Activated effector memory CD4-positive, alpha-beta T cell treated with Interleukin-2 at 50 U/mL for 16 hours (primary cell): ENCODE measurements around the gene GPR42.
A peak's percentile ranks its signal among the peaks of the same experiment; 100 is the strongest.
"Not testable (repeated sequence)": the region's sequence is repeated elsewhere in the genome, so short reads cannot be mapped to it uniquely, and the experiment has no call there.

ENCODE experiments used
- DNase-seq: peaks from one replicate; pipeline ENCODE4 v3.0.0-alpha.2; 2020

The GPR42 gene

DNA sequence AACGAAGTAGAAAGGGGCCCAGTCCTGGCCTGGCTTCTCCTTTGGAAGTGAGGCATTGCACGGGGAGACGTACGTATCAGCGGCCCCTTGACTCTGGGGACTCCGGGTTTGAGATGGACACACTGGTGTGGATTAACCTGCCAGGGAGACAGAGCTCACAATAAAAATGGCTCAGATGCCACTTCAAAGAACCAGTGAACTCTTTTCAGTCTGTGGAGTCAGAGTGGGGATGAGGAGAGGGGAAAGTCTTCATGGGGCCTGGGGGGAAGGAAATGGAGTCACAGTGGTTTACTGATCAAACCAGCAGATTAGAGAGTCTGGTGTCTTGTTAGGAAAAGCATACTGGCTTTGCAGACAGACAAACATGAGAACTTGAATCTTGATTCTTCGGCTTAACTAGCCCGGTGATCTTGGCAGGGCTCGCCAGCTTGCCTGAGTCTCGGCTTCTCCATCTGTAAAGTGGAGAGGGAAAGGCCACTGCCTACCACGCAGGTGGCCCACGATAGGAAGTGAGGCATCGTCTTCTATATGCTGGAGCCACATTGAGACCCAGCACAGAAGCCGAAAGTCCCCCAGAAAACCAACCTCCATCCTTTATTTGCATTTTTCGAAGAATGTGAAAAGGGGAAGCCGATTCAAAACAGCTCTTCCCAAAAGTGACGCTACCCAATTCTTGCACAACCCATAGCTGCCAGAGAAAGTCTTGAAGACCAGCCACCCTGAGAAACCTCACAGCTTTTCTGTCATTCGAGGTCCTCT is 23.5 kb upstream of the GPR42 start, which contains the start of gene FFAR1:
Gene FFAR1 (plus strand): TSS at position 732 of the 759 bp plus-strand sequence. CDS start 3,650 bp downstream, outside the sequence.
- no peak for DNase-seq

DNA sequence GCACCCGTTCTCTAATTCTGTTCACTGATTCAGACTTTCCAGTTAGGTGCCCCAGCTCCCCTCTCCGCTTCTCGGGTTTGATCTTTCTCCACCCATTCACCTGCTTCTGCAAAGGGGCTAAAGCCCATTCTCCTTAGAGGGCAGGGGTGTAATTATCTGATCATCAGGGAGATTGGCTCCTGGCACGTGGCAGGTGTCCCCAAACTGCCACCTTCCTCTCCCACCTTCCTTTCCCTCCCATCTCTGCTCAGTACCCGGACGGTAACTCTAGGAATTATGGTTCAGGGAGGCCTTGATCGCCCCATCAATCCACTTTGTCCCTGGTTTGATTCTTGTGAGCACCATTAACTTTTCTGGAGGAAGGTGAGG is 23.0 kb upstream of the GPR42 start:
- no peak for DNase-seq

DNA sequence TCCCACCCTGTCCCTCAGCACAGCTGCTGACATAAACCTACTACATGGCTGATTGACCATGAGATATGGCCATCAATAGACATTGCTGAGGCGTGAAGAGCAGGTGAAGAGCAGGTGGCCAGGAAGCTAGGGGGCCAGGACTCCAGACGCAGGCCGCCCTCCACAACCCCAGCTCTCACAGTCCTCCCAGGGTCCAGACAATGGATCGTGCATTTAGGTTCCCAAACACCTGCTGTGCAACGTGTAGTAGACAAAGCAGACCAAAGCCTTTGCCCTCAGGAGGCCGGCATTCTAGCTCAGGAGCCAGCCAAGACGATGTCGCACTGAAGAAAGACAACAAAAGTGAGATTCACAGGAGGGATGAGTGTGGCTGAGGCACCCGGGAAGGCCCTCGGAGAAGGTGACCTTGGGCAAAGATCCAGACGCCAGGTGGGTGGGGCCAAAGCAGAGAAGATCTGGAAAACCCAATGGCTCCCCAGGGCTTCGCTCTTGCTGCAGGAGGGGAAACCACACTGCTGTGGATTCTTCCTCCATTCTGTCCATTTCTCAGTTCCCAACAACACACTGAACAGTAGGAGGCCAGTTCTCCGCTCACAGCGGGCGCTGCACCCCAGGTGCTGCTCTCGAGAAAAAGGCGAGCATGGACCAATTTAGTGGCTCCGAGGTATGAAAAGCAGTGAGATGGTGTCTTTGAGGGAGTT is 21.8 kb upstream of the GPR42 start:
- no peak for DNase-seq

DNA sequence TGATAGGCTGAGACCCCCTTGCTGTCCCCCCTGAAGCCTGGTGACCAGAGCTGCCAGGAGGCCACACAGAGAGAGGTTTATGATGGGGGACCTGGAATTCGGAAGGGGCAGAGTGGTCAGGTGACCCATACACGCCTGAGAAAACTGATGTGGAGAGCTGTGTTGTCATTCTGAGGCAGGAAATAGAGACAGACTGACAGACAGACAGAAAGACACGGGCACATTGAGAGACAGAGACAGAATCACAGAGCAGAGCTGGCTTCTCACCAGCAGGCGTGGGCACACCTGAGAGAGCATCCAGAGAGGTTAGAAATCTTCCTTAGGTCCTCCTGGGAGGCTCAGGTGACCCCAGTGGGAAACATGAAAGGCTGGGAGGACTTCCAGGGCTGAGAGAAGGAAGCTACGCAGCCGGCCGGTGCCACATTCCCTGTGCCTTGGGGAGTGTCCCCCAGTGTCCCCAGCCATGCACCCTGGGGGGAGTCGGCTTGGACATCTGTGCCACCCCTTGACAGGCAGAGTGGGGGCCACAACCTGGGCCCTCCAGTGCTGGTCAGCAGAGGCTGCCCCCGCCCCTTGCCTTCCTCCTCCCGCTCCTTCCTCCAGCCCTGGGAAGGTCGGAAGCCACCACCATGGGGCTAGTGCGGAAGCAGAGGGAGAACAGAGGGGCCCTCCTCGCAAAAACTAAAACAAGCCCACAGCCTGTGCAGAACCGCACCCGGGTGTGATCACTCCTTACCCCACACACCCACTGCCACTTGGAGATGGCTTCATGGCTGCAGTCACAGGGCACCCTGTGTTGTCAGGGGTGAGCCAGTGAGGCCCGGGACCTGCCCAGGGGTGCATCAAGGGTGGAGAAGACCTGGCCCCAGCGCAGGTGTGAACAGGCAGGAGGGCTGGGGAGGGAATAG is 21.0 kb upstream of the GPR42 start:
- DNase-seq: no peak

DNA sequence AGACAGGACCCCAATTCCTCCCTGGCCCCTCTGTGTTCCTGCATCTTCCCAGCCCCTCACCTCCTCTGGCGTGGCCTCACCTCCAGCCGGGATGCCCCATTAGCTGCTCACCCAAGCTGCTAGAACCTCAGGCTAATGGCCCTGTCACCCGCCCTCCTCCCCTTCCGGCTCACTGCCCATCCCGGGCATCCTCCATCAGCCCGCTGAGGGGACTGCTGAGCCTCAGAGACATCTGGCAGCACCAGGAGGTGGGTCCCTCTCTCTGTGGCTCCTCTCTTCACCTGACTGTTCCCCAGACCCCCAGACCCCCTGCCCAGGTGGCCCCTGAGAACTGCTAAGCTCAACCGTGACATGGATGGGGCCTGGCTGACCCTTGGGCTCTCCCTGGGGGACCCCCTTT is 20.3 kb upstream of the GPR42 start:
- no peak for DNase-seq

DNA sequence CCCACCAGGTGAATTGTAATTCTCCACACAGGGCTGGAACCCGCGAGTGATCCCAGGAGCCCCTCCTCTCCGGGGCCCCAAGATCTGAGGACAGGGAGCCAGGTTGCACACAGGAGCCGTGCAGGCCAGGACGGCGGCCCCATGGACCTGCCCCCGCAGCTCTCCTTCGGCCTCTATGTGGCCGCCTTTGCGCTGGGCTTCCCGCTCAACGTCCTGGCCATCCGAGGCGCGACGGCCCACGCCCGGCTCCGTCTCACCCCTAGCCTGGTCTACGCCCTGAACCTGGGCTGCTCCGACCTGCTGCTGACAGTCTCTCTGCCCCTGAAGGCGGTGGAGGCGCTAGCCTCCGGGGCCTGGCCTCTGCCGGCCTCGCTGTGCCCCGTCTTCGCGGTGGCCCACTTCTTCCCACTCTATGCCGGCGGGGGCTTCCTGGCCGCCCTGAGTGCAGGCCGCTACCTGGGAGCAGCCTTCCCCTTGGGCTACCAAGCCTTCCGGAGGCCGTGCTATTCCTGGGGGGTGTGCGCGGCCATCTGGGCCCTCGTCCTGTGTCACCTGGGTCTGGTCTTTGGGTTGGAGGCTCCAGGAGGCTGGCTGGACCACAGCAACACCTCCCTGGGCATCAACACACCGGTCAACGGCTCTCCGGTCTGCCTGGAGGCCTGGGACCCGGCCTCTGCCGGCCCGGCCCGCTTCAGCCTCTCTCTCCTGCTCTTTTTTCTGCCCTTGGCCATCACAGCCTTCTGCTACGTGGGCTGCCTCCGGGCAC is 19.3 kb upstream of the GPR42 start:
- DNase-seq: no peak

DNA sequence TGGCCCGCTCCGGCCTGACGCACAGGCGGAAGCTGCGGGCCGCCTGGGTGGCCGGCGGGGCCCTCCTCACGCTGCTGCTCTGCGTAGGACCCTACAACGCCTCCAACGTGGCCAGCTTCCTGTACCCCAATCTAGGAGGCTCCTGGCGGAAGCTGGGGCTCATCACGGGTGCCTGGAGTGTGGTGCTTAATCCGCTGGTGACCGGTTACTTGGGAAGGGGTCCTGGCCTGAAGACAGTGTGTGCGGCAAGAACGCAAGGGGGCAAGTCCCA is 18.8 kb upstream of the GPR42 start:
- DNase-seq: no peak

DNA sequence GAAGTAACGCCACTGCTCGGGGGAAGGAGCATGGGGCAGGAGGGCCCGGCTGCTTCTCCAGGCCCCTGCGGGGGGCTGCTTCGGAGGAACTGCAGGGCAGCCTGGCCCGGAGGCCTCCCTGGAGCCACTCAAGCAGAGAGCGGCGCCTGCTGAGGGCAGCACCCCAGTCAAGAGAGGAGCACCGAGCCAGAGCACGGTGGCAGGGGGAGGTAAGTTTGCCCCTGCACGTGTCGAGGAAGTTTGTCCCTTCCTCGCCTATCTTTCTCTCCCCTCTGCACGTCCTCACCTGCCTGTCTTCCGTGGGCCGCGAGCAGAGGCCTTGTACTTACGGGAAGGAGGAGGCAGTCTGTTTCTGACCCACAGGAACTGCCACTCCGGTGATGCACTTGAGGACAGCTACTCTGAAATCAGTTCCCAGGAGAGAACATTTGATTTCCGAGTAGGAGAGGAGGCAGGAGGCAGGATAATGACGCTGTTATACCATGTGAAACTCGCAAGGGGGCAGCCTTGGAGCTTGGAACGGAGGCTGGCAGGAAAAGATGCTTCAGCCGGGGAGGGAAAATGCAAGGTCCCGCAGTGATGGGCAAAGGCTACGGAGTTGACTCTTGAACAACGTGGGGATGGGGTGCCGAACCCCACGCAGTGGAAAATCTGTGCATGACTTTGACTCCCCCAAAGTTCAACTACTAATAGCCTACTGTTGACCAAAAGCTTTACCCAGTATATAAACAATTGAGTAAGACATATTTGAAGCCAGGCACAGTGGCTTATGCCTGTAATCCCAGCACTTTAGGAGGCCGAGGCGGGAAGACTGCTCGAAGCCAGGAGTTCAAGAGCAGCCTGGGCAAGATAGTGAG is 18.2 kb upstream of the GPR42 start:
- DNase-seq: peak; percentile 48

DNA sequence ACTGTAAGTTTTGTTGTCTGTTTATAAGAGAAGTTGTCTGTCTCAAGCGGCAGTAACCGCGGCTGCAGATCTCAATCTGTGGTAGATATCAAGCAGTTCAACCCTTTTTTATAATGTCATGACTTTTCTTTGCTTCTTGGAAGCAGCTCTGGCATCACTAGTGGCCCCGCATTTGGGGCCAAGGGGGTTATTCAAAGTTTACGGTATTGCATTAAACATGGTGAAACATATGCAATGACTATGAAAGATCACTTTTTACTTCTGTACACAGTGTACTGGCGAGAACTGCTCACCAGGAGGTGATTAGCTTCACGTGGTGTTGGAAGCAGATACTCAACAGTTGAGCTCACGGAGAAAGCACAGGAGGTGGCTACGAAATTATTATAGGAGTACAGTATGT is 17.2 kb upstream of the GPR42 start:
- DNase-seq: no peak

DNA sequence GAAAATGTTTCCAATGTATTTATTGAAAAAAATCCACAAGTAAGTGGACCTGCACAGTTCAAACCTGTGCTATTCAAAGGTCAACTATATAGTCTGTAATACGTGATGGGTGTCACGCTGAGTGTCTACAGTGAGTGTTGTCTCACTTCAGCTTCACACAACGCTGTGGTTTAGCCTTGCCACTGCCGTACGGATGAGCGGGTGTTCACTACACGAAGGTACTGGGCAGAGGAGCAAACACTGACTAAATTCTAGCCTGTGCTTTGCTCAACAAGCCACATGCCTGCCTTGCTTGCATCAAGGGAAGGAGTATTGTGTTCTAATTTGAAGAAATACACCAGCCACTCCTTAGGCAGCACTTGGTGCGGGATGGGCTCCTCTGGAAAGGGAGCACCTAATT is 16.0 kb upstream of the GPR42 start:
- no peak for DNase-seq

DNA sequence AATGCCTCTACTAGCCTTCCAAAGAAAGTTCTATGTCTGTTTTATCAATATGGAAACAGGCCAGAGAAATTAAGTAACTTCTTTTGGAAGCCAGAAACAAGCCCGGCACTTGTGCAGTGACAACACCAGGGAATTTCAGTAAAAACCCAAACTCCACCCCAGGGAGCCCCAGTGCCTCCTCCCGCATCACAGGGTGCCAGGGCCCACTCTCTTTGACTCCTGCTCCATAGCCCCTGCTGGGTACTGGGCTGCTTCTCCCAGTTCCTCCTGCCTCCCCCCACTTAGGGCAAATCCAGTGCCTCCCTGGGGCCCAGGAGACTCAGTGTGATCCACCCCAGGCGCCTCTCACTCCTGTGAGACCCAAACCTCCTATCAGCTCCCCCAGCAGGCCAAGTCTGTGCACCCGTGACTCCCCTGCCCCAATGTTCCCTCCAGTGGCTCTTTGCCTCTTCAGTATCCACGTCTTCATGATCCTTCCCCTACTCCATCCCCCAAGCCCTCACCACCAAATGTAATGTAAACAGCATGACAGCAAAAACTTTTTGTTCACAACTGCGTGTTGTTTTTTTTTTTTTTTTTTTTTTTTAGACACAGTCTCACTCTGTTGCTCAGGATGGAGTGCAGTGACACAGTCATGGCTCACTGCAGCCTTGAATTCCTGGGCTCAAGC is 14.9 kb upstream of the GPR42 start:
- DNase-seq: no peak

DNA sequence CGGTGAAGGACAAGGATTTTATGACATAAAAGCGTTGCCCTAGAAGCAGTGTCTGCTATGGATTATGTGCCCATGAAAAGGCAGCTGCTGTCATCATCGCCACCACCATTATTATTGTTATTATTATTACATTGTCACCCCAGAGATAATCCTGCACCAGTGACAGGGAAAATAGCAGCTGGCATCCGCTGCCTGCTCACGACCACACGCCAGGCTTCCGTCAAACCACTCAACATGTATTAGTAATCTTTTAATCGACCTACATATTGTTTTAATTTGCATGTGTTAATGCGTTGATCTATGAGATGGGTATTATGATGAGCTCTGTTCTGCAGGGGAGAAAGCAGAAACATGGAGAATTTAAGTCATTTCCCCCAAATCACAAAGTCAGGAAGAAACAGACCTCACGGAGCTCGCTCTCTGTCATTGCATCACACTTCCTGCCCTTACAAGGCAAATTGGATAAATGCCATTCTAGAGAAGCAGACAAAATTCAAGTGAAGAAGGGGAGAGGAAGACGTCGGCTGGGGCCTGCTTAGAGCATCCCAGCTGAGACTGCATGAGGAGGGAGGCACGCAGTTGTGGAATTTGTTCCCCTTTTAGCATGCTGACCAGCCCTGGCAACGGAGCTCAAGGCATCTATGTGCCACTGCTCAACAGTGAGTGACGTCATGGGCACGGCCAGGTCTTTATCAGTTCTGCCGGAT is 12.8 kb upstream of the GPR42 start, which contains the start of gene FFAR3:
Gene FFAR3 (plus strand): TSS at position 594 of the 707 bp plus-strand sequence. CDS start 431 bp downstream, outside the sequence.
- no peak for DNase-seq

DNA sequence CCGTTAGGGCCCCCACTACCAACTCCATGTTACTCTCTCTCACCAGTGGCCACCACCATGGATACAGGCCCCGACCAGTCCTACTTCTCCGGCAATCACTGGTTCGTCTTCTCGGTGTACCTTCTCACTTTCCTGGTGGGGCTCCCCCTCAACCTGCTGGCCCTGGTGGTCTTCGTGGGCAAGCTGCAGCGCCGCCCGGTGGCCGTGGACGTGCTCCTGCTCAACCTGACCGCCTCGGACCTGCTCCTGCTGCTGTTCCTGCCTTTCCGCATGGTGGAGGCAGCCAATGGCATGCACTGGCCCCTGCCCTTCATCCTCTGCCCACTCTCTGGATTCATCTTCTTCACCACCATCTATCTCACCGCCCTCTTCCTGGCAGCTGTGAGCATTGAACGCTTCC is 12.0 kb upstream of the GPR42 start:
- DNase-seq: not testable (repeated sequence)

DNA sequence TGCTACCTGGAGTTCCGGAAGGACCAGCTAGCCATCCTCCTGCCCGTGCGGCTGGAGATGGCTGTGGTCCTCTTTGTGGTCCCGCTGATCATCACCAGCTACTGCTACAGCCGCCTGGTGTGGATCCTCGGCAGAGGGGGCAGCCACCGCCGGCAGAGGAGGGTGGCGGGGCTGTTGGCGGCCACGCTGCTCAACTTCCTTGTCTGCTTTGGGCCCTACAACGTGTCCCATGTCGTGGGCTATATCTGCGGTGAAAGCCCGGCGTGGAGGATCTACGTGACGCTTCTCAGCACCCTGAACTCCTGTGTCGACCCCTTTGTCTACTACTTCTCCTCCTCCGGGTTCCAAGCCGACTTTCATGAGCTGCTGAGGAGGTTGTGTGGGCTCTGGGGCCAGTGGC is 11.5 kb upstream of the GPR42 start:
- DNase-seq: not testable (repeated sequence)

DNA sequence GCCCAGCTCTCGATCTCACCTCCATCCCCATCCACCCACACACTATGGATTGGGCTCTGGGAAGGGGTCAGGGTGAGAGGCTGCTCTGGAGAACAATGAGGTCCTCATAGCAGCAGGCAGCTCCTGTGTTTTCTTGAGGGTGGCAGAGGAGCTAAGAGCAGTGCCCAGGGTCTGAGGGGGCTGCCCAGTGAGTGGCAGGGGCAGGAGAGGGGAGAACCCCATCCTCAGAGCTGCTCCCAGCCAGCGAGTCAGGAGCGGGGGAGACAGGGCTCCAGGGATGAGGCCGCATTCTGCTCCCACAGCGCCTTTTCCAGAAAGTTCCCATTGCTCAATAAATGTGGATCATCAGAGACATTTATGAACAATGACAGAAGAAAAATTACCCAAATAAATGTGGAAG is 10.8 kb upstream of the GPR42 start:
- not testable (repeated sequence) for DNase-seq

DNA sequence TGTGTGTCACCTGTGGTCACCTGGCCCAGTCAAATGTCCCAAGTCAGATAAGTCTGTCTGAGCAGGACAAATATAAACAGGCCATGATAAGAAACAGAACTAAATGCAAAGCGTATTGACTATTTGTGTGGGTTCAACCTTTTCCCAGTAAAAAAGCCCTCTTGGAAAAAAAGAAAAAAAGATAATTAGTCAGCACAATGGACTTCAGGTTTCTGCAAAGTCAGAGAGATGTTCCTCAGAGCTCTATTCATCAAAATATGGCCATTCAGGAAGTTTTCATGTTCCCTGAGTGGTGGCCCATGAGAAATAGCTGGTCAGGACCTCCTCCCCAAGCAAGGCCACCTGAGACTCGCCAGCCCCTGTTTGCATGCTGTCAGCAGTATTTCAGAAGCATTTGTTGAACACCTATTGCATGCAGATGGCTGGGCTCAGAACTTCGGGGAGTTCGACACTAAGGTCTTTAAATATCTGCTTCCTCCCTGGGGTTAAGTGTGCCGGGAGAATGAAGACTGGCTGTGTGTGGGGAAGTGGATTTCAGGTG is 9.9 kb upstream of the GPR42 start:
- DNase-seq: no peak

DNA sequence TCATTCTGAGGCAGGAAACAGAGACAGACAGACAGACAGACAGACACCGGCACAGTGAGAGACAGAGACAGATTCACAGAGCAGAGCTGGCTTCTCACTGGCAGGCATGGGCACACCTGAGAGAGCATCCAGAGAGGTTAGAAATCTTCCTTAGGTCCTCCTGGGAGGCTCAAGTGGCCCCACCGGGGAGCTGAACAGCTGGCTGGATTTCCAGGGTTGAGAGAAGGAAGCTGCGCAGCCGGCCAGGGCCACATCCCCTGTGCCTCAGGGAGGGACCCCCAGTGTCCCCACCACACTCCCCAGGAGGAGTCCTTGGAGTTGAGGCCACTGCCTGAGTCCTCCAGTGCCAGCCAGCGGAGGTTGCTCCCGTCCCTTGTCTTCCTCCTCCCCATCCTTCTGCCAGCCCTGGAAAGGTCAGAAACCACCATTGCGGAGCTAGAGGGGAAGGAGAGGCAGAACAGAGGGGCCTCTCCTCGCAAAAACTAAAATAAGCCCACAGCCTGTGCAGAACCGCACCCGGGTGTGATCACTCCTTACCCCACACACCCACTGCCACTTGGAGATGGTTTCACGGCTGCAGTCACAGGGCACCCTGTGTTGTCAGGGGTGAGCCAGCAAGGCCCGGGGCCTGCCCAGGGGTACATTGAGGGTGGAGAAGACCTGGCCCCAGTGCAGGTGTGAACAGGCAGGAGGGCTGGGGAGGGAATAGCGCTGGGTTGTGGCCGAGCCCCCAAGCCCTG is 8.4 kb upstream of the GPR42 start:
- DNase-seq: no peak

DNA sequence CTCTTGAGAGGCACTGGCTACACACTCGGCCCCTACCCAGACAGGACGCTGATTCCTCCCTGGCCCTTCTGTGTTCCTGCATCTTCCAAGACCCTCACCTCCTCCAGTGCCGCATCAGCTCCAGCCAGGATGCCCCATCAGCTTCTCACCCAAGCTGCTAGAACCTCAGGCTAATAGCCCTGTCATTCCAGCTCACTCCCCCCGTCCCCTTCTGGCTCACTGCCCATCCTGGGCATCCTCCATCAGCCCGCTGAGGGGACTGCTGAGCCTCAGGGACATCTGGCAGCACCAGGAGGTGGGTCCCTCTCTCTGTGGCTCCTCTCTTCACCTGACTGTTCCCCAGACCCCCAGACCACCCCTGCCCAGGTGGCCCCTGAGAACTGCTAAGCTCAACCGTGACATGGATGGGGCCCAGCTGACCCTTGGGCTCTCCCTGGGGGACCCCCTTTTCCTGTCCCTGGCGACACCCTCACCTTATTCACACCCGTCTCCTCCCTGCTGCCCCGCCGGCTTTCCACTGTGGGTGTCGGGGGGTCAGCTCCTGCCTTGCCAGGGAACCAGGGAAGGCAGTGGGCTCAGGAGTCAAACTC is 7.8 kb upstream of the GPR42 start:
- DNase-seq: no peak
